ENCODE measurements around the gene NCLN. TPM values are rescaled to one million over a fixed set of nuclear protein-coding genes. Genes with fewer than 3 reads are reported as not detected.
"Not testable (repeated sequence)": the region's sequence is repeated elsewhere in the genome, so short reads cannot be mapped to it uniquely, and the experiment has no call there.

Gene NCLN
- total RNA-seq, 1 donor from 2014 or later = 61.1 TPM

- intact Hi-C loops (cut with micrococcal nuclease) = no loop called here
- TF ChIP-seq, protein P1, sequence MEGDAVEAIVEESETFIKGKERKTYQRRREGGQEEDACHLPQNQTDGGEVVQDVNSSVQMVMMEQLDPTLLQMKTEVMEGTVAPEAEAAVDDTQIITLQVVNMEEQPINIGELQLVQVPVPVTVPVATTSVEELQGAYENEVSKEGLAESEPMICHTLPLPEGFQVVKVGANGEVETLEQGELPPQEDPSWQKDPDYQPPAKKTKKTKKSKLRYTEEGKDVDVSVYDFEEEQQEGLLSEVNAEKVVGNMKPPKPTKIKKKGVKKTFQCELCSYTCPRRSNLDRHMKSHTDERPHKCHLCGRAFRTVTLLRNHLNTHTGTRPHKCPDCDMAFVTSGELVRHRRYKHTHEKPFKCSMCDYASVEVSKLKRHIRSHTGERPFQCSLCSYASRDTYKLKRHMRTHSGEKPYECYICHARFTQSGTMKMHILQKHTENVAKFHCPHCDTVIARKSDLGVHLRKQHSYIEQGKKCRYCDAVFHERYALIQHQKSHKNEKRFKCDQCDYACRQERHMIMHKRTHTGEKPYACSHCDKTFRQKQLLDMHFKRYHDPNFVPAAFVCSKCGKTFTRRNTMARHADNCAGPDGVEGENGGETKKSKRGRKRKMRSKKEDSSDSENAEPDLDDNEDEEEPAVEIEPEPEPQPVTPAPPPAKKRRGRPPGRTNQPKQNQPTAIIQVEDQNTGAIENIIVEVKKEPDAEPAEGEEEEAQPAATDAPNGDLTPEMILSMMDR (IDR thresholded peaks at IDR 0.05) = no peak
- POLR2A ChIA-PET = interaction anchor here (0.6 to 1.2 kb wide), 3 partner anchors 9 to 161 kb away, joined by 3 to 4 read pairs (median 3); no protein-coding TSS in a partner anchor
- ATAC-seq (ENCODE audit: low read depth) (no peak), DNase-seq (no peak)
- CTCF ChIA-PET = interaction anchor here (0.6 to 2.2 kb wide), 3 partner anchors 15 to 48 kb away, joined by 3 to 8 read pairs (median 3); no protein-coding TSS in a partner anchor
- H3K27me3 Mint-ChIP-seq = peaks cover 3% of the 10 kb centered on the region
- H3K36me3 Mint-ChIP-seq (ENCODE audit: low read depth) = no peaks in the 10 kb centered on the region
- peaks cover 6% of the 10 kb centered on the region for H3K4me1 Mint-ChIP-seq
- no peak overlapping the region for H3K27ac Mint-ChIP-seq
- H3K9me3 Mint-ChIP-seq = no peaks in the 10 kb centered on the region
- H3K4me3 Mint-ChIP-seq = no peak overlapping the region
Observed at GRCh38 chr19:3151563-3152418, 33.9 kb upstream of the NCLN start.

DNA sequence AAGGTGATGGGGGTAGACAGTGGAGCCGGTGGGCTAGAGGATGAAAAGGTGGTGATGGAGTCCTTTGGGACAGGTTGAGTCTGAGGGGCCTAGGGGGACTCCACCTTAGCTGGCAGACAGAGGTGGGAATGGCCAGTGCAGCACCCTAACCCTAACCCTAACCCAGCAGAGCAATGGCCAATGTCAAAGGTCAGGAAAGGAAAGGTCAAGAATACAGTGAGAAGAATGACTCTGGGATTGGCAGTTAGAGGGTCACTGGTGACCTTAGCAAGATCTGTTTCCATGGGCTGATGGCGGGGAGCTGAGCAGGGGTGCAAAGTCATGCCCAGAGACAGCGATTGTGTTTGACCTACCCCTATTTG is 33.3 kb upstream of the NCLN start:
- TF ChIP-seq, protein P1 (IDR thresholded peaks at IDR 0.05) = no peak
- CTCF ChIA-PET = interaction anchor here (1.2 to 2.2 kb wide), 2 partner anchors 24 to 49 kb away, joined by 3 to 8 read pairs; no protein-coding TSS in a partner anchor
- peaks cover 2% of the 10 kb centered on the region for H3K27me3 Mint-ChIP-seq

GRCh38 chr19:3153286-3154230 is 32.2 kb upstream of the NCLN start:
- POLR2A ChIA-PET = interaction anchor here (0.6 kb wide), 1 partner anchor 1315 kb away, joined by 6 read pairs; no protein-coding TSS in a partner anchor
- Mint-ChIP-seq H3K27ac (no peak overlapping the region), H3K4me1 (peaks cover 6% of the 10 kb centered on the region), H3K36me3 (ENCODE audit: low read depth) (no peaks in the 10 kb centered on the region), H3K27me3 (peaks cover 2% of the 10 kb centered on the region), H3K9me3 (no peaks in the 10 kb centered on the region), H3K4me3 (no peak overlapping the region)
- DNase-seq (no peak), ATAC-seq (ENCODE audit: low read depth) (no peak)
- TF ChIP-seq, protein P1 (IDR thresholded peaks at IDR 0.05) = no peak
- intact Hi-C loops (cut with micrococcal nuclease) = loop anchor here (2.0 kb wide), 1 partner anchor 25 kb away; the partner anchor contains the start of gene S1PR4
- CTCF ChIA-PET = interaction anchor here (2.2 kb wide), 1 partner anchor 25 kb away, joined by 8 read pairs; no protein-coding TSS in a partner anchor

More for the DNA sequence above, 33.3 kb upstream of the NCLN start:
- POLR2A ChIA-PET = interaction anchor here (1.2 kb wide), 1 partner anchor 9 kb away, joined by 4 read pairs; no protein-coding TSS in a partner anchor
- no peak overlapping the region for H3K27ac Mint-ChIP-seq
- H3K36me3 Mint-ChIP-seq (ENCODE audit: low read depth) = no peaks in the 10 kb centered on the region
- DNase-seq (no peak), ATAC-seq (ENCODE audit: low read depth) (no peak)
- intact Hi-C loops (cut with micrococcal nuclease) = no loop called here
- no peaks in the 10 kb centered on the region for H3K9me3 Mint-ChIP-seq
- peaks cover 6% of the 10 kb centered on the region for H3K4me1 Mint-ChIP-seq
- no peak overlapping the region for H3K4me3 Mint-ChIP-seq

- CTCF ChIA-PET; H3K36me3 Mint-ChIP-seq (ENCODE audit: low read depth); ATAC-seq (ENCODE audit: low read depth); DNase-seq; H3K27me3 Mint-ChIP-seq; H3K4me1 Mint-ChIP-seq; H3K9me3 Mint-ChIP-seq: not testable (repeated sequence)
- POLR2A ChIA-PET = interaction anchor here (0.6 to 1.7 kb wide), 2 partner anchors 24 to 1316 kb away, joined by 4 to 6 read pairs; partner anchors contain the start of gene S1PR4
- Mint-ChIP-seq H3K27ac (peak overlapping the region; percentile 84), H3K4me3 (peak overlapping the region; percentile 72)
- intact Hi-C loops (cut with micrococcal nuclease) = loop anchor here (2.0 kb wide), 1 partner anchor 24 kb away; the partner anchor contains the start of gene S1PR4
Observed at GRCh38 chr19:3154447-3154846, 31.3 kb upstream of the NCLN start.
